NAMALWA (cell line): ENCODE results near the gene WNT16.
A peak's percentile ranks its signal among the peaks of the same experiment; 100 is the strongest.

ENCODE experiments used
- DNase-seq: peaks from one replicate; pipeline ENCODE4 v3.0.0-alpha.2; 2015; ENCODE audit warnings: low spot score

WNT16 gene

DNA sequence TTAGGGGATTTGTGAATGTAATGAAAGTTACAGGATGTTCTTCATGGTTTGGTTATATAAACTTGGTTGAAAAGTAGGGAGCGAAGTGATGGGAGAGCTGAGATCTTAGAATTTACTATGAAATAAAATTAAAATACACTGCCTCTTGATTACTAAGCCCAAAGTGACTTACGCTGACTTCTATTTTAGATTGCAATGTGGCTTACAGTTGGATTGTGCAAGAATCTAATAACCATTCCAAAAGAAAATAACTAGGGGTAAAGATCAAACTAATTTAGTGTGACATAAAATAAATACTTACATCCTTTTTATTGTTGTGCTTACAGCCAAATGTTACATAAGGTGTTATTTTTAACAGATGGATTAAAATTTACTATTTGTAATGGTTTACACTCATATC lies 15.3 kb downstream of the WNT16 start:
- no peak for DNase-seq

DNA sequence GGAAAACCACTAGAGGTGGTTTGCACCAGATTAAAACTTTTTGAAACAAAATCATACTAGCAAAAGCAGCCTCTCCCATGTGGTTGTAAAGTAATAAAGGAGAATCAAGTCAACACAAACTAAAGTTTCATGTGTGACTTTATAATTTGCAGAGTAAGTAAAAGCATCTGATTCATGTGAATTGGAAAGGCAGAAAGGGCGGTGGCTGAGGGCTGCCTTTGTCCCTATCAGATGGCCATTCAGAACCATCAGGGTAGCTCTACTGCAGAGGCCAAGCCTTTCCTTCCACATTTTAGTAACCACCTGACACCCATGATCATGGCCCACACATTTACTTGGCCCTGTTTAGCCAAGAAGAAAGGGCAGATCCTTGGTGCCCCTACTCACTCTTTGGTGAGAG lies 15.7 kb downstream of the WNT16 start:
- DNase-seq: no peak

DNA sequence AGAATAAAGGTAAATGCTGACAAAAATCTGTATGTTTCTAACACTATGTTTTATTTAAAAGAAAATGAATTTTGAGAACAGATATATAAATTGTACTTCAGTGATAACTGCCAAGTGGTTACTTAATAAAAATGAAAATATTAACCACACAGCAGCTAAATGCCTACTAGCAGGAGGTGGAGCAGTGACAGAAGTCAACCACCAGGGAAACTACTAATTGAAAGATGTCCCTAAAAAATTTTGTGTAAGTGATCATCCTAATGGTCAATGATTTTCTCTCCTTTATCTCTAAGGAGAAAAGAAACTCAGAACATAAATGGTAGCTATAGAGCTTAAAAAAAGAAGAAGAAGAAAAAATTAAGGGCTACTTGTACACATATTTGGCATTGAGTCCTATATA lies 22.9 kb downstream of the WNT16 start:
- DNase-seq: no peak

DNA sequence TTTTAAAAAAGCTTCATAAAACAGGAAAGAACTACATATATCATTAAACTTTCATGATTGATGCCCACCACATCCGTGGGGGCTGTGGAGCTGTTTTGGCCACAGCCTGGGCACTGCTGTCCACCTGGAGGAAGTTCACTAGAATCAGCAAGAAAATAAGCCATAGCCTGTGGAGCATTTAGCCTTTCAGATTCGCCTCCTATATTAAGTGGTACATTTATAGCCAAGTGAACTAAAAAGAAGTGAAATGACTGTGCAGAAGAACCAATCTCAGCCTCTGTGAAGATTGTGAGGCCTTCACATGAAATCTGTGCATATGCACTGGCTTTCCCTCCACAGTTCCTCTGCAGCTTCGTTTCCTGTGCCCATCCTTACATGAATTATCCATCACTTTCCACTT lies 23.5 kb downstream of the WNT16 start:
- no peak for DNase-seq

DNA sequence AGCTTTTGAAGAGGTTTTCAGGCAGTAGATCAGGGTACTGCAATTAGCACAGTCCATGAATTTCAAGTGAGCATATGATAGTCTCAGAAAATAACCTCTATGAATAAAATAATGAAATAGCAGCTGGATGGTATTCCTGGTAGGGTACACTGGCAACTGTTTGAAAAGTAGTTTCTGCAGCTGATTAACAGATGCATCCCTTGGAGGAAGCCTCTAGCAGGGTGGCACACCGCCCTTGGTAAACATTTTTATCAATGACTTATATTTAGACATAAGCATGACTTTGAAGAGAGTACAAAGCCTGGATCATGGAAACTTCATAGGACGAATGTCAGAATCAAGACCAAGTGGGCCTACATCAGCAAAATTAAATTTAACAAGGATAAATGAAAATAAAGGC lies 26.8 kb downstream of the WNT16 start:
- DNase-seq: no peak

- DNase-seq: no peak
Observed at GRCh38 chr7:121360564-121360963, 31.8 kb downstream of the WNT16 start.

- DNase-seq: peak; percentile 77
Observed at GRCh38 chr7:121366852-121367431, 38.1 kb downstream of the WNT16 start.

- DNase-seq: peak; percentile 72
Observed at GRCh38 chr7:121369462-121369861, 40.7 kb downstream of the WNT16 start.

DNA sequence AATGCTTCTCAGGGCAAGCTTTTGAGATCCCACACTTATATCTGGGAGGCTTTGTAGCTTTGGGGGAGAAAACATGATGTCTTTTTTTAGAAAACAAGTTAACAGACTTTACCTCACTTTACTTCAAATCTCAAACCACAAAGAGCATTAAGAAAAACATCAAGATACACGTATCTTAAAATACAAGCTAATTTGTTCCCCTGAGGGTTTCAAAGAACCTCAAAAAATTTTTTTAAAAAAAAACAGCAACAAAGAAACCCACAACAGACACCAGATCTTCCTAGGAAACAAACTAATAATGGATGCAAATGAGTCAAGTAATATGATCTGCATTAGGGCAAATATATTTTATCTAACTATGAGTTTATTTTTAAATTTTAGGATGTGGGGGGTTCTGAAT lies 42.6 kb downstream of the WNT16 start:
- DNase-seq: no peak

DNA sequence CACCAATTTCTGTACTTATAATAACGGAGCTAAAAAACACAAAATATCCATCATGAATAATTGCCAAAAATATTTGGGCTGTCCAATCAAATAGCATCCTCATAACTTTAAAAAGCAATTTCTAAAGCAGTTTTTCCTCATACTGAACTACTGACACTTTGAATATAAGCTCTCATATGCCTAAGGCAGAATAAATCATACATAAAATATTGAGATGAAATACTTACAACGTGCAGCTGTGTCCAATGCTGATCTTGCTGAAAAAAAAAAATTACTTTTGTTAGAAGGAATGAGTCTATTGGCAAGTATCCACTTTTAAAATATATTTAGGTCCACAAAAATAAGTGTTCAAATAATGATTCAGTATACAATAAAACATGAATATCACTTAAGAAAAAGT lies 43.1 kb downstream of the WNT16 start:
- peak; percentile 25 for DNase-seq

- peak; percentile 85 for DNase-seq
Observed at GRCh38 chr7:121372376-121373010, 43.7 kb downstream of the WNT16 start.

DNA sequence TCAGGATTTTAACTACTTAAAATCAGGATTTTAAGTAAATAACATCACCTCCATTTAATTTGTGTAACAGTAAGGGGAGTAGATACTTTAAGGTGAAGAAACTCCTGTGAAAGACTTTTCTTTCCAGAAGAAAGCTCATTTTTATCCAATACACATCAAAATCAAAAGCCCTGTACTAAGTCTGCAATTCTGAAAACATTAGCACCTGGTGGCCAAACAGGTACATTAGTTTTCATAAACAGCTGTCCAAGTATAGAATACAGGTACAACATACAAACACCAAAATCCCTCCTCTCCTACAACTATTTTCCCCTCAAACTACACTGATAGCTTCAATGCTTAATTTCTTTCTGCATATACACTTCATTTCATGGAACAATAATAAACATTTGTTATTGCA lies 44.4 kb downstream of the WNT16 start:
- DNase-seq: peak; percentile 62

DNA sequence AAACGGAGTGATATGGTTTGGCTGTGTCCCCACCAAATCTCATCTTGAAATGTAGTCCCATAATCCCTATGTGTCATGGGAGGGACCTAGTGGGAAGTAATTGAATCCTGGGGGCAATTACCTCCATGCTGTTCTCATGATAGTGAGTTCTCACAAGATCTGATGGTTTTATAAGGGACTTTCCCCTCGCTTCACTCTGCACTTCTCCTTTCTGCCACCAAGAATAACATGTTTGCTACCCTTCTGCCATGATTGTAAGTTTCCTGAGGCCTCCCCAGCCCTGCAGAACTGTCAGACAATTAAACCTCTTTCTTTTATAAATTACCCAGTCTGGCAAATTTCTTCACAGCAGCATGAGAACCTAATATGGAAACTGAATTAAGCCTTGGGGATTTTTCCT lies 48.2 kb downstream of the WNT16 start:
- peak; percentile 64 for DNase-seq

DNA sequence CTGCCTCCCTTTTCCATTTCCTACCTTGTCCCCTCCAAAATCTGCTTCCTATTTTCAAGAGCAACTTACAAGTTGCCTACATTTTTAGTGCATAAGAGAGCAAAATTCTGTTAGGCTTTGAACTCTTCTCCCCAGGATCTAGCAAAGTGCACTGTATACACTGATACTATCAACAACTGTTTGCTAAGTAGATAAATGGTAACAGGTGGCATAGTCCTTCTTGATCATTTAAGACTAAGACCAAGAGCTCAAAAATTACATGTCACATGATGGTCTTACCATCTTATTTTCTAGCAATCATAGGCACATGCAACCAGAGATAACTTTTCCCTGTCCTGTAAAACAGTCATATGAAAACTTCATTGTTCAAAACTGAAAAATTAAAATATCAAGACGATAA lies 51.1 kb downstream of the WNT16 start:
- no peak for DNase-seq

DNA sequence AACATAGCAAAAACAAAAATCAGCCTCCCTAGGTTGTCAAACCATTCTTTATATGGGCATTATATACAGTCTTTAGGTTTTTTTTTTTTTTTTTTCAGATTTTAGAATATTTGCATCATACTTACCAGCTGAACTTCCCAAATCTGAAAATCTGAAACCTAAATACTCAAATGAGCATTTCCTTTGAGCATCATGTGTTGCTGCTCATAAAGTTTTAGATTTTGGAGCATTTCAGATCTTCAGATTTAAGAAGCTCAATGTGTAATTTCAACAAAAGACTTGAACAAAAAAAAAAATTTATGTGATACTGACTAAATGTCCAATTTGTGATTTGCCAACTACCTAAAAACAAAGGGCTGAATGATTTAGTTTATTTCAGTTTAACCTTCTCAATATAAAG lies 53.7 kb downstream of the WNT16 start:
- peak; percentile 54 for DNase-seq

- DNase-seq: peak; percentile 48
Observed at GRCh38 chr7:121383235-121383910, 54.6 kb downstream of the WNT16 start.

DNA sequence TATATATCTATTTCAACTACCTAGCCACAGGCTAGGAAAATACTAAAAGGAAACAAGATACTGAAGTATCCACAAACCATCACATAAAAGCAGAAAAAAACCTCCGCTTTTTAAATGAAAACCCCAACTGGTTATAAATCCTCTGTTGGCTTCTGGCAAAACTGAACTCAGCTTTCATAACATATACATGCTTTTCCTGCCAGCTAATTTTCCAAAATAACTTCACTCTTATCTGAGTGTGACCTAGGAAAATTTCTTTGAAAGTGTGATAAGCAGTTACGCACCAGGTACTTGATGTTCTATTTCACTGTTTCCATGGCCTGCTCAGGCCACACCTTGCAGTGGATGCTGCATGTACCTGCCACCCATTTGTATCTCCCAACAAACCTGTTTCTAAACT lies 55.5 kb downstream of the WNT16 start:
- DNase-seq: peak; percentile 37

DNA sequence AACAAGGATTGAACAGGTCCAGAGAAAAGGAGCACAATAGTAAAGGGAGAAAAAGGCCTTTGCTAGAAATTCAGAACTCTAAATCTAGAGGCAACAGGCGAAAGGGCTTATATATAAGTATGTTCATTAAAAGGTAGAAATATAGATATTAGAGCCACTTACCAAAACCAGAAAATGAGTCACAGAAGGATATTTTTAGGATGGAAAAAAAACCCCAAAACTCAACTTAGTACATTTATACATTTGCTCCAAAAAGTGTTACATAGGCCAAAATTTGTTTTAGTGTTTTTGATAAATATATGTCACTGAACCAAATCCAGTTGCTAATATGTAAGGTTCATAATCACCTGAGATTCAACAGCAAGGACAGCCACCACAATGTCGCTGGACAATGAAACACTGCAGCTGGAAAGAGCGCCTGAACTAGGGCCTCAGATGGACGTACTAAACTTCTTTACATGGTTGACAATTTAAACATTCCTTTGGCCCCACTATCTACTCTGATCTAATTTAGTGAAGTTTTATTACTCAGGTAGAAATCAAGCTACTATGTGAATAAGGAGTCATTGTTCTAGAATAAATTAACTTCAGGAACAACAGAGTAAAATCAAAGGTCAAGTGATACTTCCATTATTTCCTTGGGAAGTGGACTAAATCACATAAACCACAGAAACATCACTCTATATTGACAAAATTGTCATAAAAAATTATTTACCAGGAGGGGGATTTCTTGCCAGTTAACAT lies 56.4 kb downstream of the WNT16 start:
- no peak for DNase-seq

GRCh38 chr7:121385800-121386179 lies 57.0 kb downstream of the WNT16 start:
- peak; percentile 97 for DNase-seq

DNA sequence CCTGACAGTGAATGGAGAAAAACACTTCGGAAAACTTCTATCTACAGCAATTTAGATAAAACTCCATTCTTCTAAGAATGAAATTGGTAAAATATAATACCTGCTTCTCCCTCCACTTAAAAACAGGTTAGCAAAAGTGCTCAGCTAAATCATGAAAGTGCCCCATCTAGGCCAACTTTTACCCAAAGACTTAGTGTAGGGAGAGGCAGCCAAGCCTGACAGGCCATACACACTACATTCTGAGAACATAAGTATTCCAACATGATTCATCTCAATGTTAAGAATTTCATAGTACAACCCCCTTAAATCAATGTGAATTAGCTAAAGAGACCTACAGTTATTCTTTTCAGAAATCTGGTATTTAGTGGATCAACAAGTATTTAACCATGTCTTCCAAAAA lies 60.1 kb downstream of the WNT16 start:
- no peak for DNase-seq

DNA sequence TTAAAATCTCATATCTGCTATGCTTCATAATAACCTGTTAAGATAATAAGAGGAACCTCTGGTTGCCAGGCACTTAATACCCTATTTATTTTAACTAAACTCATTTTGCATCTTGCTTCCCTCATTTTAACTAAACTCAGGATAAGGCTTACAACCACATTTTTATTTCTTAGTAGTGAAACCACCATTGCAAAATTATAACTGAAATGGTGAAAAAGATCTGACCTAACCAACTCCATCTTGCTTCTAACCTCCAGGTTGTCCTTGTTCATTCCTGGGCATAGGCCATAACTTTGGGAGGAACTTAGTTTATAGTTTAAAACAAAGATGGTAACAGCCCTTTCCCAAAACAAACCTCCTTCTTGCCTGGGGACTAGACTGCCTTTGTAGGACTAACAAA lies 61.3 kb downstream of the WNT16 start:
- no peak for DNase-seq

GRCh38 chr7:121390617-121391016 lies 61.8 kb downstream of the WNT16 start:
- peak; percentile 38 for DNase-seq
